HG03095 (cell line): ENCODE data around the gene WDR38.
"Not testable (repeated sequence)": the region's sequence is repeated elsewhere in the genome, so short reads cannot be mapped to it uniquely, and the experiment has no call there.

ENCODE experiments used
- ATAC-seq: cut with Tn5 transposase; IDR thresholded peaks from one replicate; pipeline ENCODE4 v1.9.1; 2021; ENCODE audit warnings: moderate library complexity; ENCODE audit not compliant: unreplicated experiment

The WDR38 gene

GRCh38 chr9:124831642-124832364 lies 21.5 kb upstream of the WDR38 start:
- no peak for ATAC-seq

GRCh38 chr9:124834591-124834990 lies 18.7 kb upstream of the WDR38 start:
- ATAC-seq, result no peak

GRCh38 chr9:124835026-124835557 lies 18.2 kb upstream of the WDR38 start:
- ATAC-seq, result no peak

GRCh38 chr9:124838132-124838531 lies 15.1 kb upstream of the WDR38 start:
- not testable (repeated sequence) for ATAC-seq

GRCh38 chr9:124838567-124839275 lies 14.5 kb upstream of the WDR38 start:
- not testable (repeated sequence) for ATAC-seq

GRCh38 chr9:124839612-124840299 lies 13.5 kb upstream of the WDR38 start:
- no peak for ATAC-seq

- no peak for ATAC-seq
Measured at GRCh38 chr9:124840300-124840833, 12.9 kb upstream of the WDR38 start.

GRCh38 chr9:124841075-124841821 lies 12.0 kb upstream of the WDR38 start:
- ATAC-seq, result no peak

- no peak for ATAC-seq
Measured at GRCh38 chr9:124843456-124844034, 9.7 kb upstream of the WDR38 start.

- ATAC-seq, result no peak
Measured at GRCh38 chr9:124844291-124844690, 9.0 kb upstream of the WDR38 start.

GRCh38 chr9:124846467-124846866 lies 6.8 kb upstream of the WDR38 start:
- not testable (repeated sequence) for ATAC-seq

GRCh38 chr9:124846969-124847368 lies 6.3 kb upstream of the WDR38 start:
- no peak for ATAC-seq

- ATAC-seq, result no peak
Measured at GRCh38 chr9:124849801-124850200, 3.5 kb upstream of the WDR38 start.

GRCh38 chr9:124852121-124852828 lies 985 bp upstream of the WDR38 start:
- no peak for ATAC-seq

- no peak for ATAC-seq
Measured at GRCh38 chr9:124853605-124854143, 414 bp downstream of the WDR38 start.

GRCh38 chr9:124854161-124854560 lies 901 bp downstream of the WDR38 start:
- ATAC-seq, result no peak

GRCh38 chr9:124854822-124855221 lies 1.6 kb downstream of the WDR38 start:
- ATAC-seq, result no peak

GRCh38 chr9:124855566-124855943 lies 2.3 kb downstream of the WDR38 start:
- no peak for ATAC-seq
